Natural killer cell (primary cell): Measurements from ENCODE around the gene SLX4IP. TPM values are rescaled to one million over a fixed set of nuclear protein-coding genes. Genes with fewer than 3 reads are reported as not detected.

Experiments used
- ATAC-seq, 3 donors: fragments of 150-1000 bp in 2 of 3; fragments of 200-7000 bp in 1 of 3; cut with Tn5 transposase; 1 replicate in 1 of 3; 2 replicates in 2 of 3; pipeline ENCODE4 v1.10.0; 2021; ENCODE audit warnings: mild to moderate bottlenecking in 2 of 3, moderate library complexity in 2 of 3
- DNase-seq, 2 donors: peaks; one replicate each; pipeline versions ENCODE4 v3.0.0 to v3.0.0-alpha.2; 2013 to 2021; ENCODE audit warnings: mixed read lengths in 1 of 2
- H3K27ac ChIP-seq: one replicate; pipeline ENCODE4 v1.5.1; 2013; ENCODE audit warnings: mild to moderate bottlenecking, low read length
- H3K27me3 ChIP-seq: one replicate; pipeline ENCODE4 v1.6.1; 2013; ENCODE audit warnings: low read length; ENCODE audit not compliant: control insufficient read depth, insufficient read depth
- H3K36me3 ChIP-seq: one replicate; pipeline ENCODE4 v1.6.1; 2013; ENCODE audit warnings: low read length; ENCODE audit not compliant: control insufficient read depth, insufficient read depth
- H3K4me1 ChIP-seq: one replicate; pipeline ENCODE4 v1.6.1; 2013; ENCODE audit warnings: low read length; ENCODE audit not compliant: control insufficient read depth, insufficient read depth
- H3K4me3 ChIP-seq: one replicate; pipeline ENCODE4 v1.5.1; 2013; ENCODE audit warnings: low read length
- H3K9me3 ChIP-seq: one replicate; pipeline ENCODE4 v1.6.1; 2013; ENCODE audit warnings: low read length; ENCODE audit not compliant: control insufficient read depth, insufficient read depth
- H3K27ac Mint-ChIP-seq, 2 donors: one replicate each; pipeline ENCODE4 v1.8.0; 2022; ENCODE audit warnings: mild to moderate bottlenecking in 2 of 2, mixed read lengths in 2 of 2, moderate library complexity in 1 of 2
- H3K27me3 Mint-ChIP-seq, 2 donors: one replicate each; pipeline ENCODE4 v1.8.0; 2022; ENCODE audit warnings: low read depth in 2 of 2, mixed read lengths in 2 of 2
- H3K36me3 Mint-ChIP-seq: one replicate; pipeline ENCODE4 v1.8.0; 2022; ENCODE audit warnings: mixed read lengths
- H3K4me1 Mint-ChIP-seq, 2 donors: one replicate each; pipeline ENCODE4 v1.8.0; 2022; ENCODE audit warnings: mixed read lengths in 2 of 2
- H3K4me3 Mint-ChIP-seq: one replicate; pipeline ENCODE4 v1.8.0; 2022; ENCODE audit warnings: mild to moderate bottlenecking, moderate library complexity, mixed read lengths
- H3K9me3 Mint-ChIP-seq, 2 donors: one replicate each; pipeline ENCODE4 v1.8.0; 2022; ENCODE audit warnings: mixed read lengths in 2 of 2
- CTCF ChIP-seq: fragments of 200-600 bp; IDR thresholded peaks from one replicate; pipeline ENCODE4 v1.8.0; 2022; ENCODE audit warnings: antibody characterized with exemption
- WGBS: methylation state at CpG from one replicate; pipeline ENCODE4 v1.1.7; 2013; ENCODE audit warnings: missing lambda C conversion rate; ENCODE audit not compliant: insufficient coverage; 5-methylcytosine and 5-hydroxymethylcytosine counted together
- intact Hi-C: fragments of 100-400 bp; cut with micrococcal nuclease; formaldehyde crosslinking; loops from one replicate; pipeline ENCODE4 v1.14.2; 2022
- total RNA-seq, 4 donors: library from RNA; stranded (reverse); fragments of 120-200 nt in 1 of 4; gene quantifications; one replicate each; pipeline versions ENCODE4 v1.2.3 to v1.2.4, GENCODE V29; 2013 to 2022

Gene SLX4IP
- total RNA-seq, 3 donors from 2014 or later (not counting 1 experiment from before 2014, with no cell fraction given) = 2.9 to 5.5 (median 5.2) TPM

- H3K4me1 ChIP-seq = no peaks in the 10 kb centered on the region
- Mint-ChIP-seq H3K27me3 (peaks cover 0 to 2% of the 10 kb centered on the region in 2 donors), H3K27ac (no peak overlapping the region), H3K4me3 (no peak overlapping the region), H3K36me3 (no peaks in the 10 kb centered on the region), H3K9me3 (no peaks in the 10 kb centered on the region), H3K4me1 (no peaks in the 10 kb centered on the region)
- no peak for DNase-seq
- no peak for TF ChIP-seq CTCF
- ATAC-seq = no peak
- no peaks in the 10 kb centered on the region for H3K9me3 ChIP-seq
- H3K27me3 ChIP-seq = no peaks in the 10 kb centered on the region
- H3K4me3 ChIP-seq = no peak overlapping the region
- intact Hi-C loops = no loop called here
- H3K27ac ChIP-seq = no peak overlapping the region
- H3K36me3 ChIP-seq = no peaks in the 10 kb centered on the region
These were observed 219.1 kb downstream of the SLX4IP start for GRCh38 chr20:10654250-10654610.

GRCh38 chr20:10654630-10655029 is 219.5 kb downstream of the SLX4IP start:
- ATAC-seq (no peak), DNase-seq (no peak)
- H3K36me3 ChIP-seq = no peaks in the 10 kb centered on the region
- TF ChIP-seq CTCF = no peak
- H3K4me3 ChIP-seq = no peak overlapping the region
- no peak overlapping the region for H3K27ac ChIP-seq
- Mint-ChIP-seq H3K27ac (no peak overlapping the region), H3K4me1 (no peaks in the 10 kb centered on the region), H3K36me3 (no peaks in the 10 kb centered on the region), H3K4me3 (no peak overlapping the region), H3K9me3 (no peaks in the 10 kb centered on the region), H3K27me3 (peaks cover 0 to 2% of the 10 kb centered on the region in 2 donors)
- no peaks in the 10 kb centered on the region for H3K4me1 ChIP-seq
- WGBS = 87% methylated on average over 7 of the region's 7 CpGs
- H3K9me3 ChIP-seq = no peaks in the 10 kb centered on the region
- intact Hi-C loops = no loop called here
- no peaks in the 10 kb centered on the region for H3K27me3 ChIP-seq

GRCh38 chr20:10655720-10656669 is 220.9 kb downstream of the SLX4IP start:
- Mint-ChIP-seq H3K36me3 (no peaks in the 10 kb centered on the region), H3K9me3 (no peaks in the 10 kb centered on the region), H3K27me3 (peaks cover 0 to 2% of the 10 kb centered on the region in 2 donors), H3K4me3 (no peak overlapping the region), H3K27ac (no peak overlapping the region), H3K4me1 (no peaks in the 10 kb centered on the region)
- TF ChIP-seq CTCF = no peak
- H3K27me3 ChIP-seq = no peaks in the 10 kb centered on the region
- DNase-seq (no peak), ATAC-seq (no peak)
- intact Hi-C loops = no loop called here
- no peaks in the 10 kb centered on the region for H3K9me3 ChIP-seq
- H3K4me3 ChIP-seq = no peak overlapping the region
- no peaks in the 10 kb centered on the region for H3K36me3 ChIP-seq
- WGBS = 92% methylated on average over 12 of the region's 15 CpGs
- no peaks in the 10 kb centered on the region for H3K4me1 ChIP-seq
- no peak overlapping the region for H3K27ac ChIP-seq
